K562 (cell line): ENCODE measurements around the gene S100A10. TPM values are rescaled to one million over a fixed set of nuclear protein-coding genes. Genes with fewer than 3 reads are reported as not detected.
A peak's percentile ranks its signal among the peaks of the same experiment; 100 is the strongest.

ENCODE experiments used
- C11orf30 ChIP-seq: fragments of 450-650 bp; IDR thresholded peaks from 2 replicates; pipeline ENCODE4 v1.6.1; 2016; ENCODE audit warnings: low read depth, mild to moderate bottlenecking
- CBFA2T3 ChIP-seq: fragments of 450-650 bp; IDR thresholded peaks from 2 replicates; pipeline ENCODE4 v1.6.1; 2017
- CC2D1A ChIP-seq: fragments of 450-650 bp; IDR thresholded peaks from 2 replicates; pipeline ENCODE4 v1.6.1; 2017; ENCODE audit warnings: mild to moderate bottlenecking
- CGGBP1 ChIP-seq: fragments of 250-450 bp; sonication (Bioruptor Pico); IDR thresholded peaks from 2 replicates; pipeline ENCODE4 v1.9.0; 2021; ENCODE audit warnings: mild to moderate bottlenecking
- CREB1 ChIP-seq, 2 experiments: sonication (generic) in 1 of 2; formaldehyde crosslinking in 1 of 2; IDR thresholded peaks; 2 replicates each; pipeline versions ENCODE4 v1.6.1 to v1.8.0; 2012 to 2022; ENCODE audit warnings: inconsistent platforms in 1 of 2, mild to moderate bottlenecking in 1 of 2, missing genetic modification reagents in 1 of 2, moderate library complexity in 1 of 2
- CTCFL ChIP-seq: IDR thresholded peaks from 2 replicates; pipeline ENCODE4 v1.6.1; 2011; ENCODE audit warnings: borderline replicate concordance, low read depth, mild to moderate bottlenecking, moderate library complexity, low read length; ENCODE audit not compliant: insufficient read depth, poor library complexity, severe bottlenecking
- DEAF1 ChIP-seq: fragments of 450-650 bp; formaldehyde crosslinking; IDR thresholded peaks from 2 replicates; pipeline ENCODE4 v1.4.0; 2020; ENCODE audit warnings: mild to moderate bottlenecking, moderate library complexity
- E2F5 ChIP-seq: sonication (generic); formaldehyde crosslinking; IDR thresholded peaks from 2 replicates; pipeline ENCODE4 v1.8.0; 2022; ENCODE audit warnings: mild to moderate bottlenecking, missing genetic modification reagents
- FIP1L1 ChIP-seq: fragments of 200-400 bp; formaldehyde crosslinking; IDR thresholded peaks from 2 replicates; pipeline ENCODE4 v1.6.1; 2018; ENCODE audit warnings: mild to moderate bottlenecking, low read depth, low read length; ENCODE audit not compliant: poor library complexity, severe bottlenecking
- GABPB1 ChIP-seq: sonication (generic); formaldehyde crosslinking; IDR thresholded peaks from 2 replicates; pipeline ENCODE4 v1.8.0; 2022; ENCODE audit warnings: mild to moderate bottlenecking, missing genetic modification reagents
- HDAC3 ChIP-seq: fragments of 450-650 bp; IDR thresholded peaks from 2 replicates; pipeline ENCODE4 v1.6.1; 2018; ENCODE audit warnings: borderline replicate concordance, mild to moderate bottlenecking, moderate library complexity; ENCODE audit not compliant: partially characterized antibody
- KDM1A ChIP-seq, 2 experiments: fragments of 450-650 bp; IDR thresholded peaks; 2 replicates each; pipeline ENCODE4 v1.6.1; 2016; ENCODE audit warnings: mild to moderate bottlenecking in 2 of 2
- MBD2 ChIP-seq: sonication (generic); IDR thresholded peaks from 2 replicates; pipeline ENCODE4 v1.6.1; 2016; ENCODE audit warnings: low read depth, borderline replicate concordance
- MED1 ChIP-seq: sonication (generic); formaldehyde crosslinking; IDR thresholded peaks from 2 replicates; pipeline ENCODE4 v1.8.1; 2023; ENCODE audit warnings: missing genetic modification reagents, borderline replicate concordance
- PRPF4 ChIP-seq: fragments of 200-400 bp; formaldehyde crosslinking; IDR thresholded peaks from one replicate; pipeline ENCODE4 v1.6.1; 2017; ENCODE audit warnings: low read length, low read depth, mild to moderate bottlenecking; ENCODE audit not compliant: insufficient read depth, poor library complexity, severe bottlenecking
- RCOR1 ChIP-seq, 2 experiments: IDR thresholded peaks; 2 replicates each; pipeline ENCODE4 v1.6.1; 2012; ENCODE audit warnings: low read depth in 2 of 2, low read length in 2 of 2, borderline replicate concordance in 1 of 2, improper control_type of control experiment in 1 of 2
- UBTF ChIP-seq, 2 experiments: IDR thresholded peaks; 2 replicates each; pipeline ENCODE4 v1.6.1; 2012; ENCODE audit warnings: improper control_type of control experiment in 2 of 2, low read depth in 2 of 2, low read length in 2 of 2, borderline replicate concordance in 1 of 2
- ZNF551 ChIP-seq: fragments of 250-450 bp; sonication (Bioruptor Pico); IDR thresholded peaks from 2 replicates; pipeline ENCODE4 v1.5.0; 2021; ENCODE audit warnings: mild to moderate bottlenecking, moderate library complexity
- ZZZ3 ChIP-seq: fragments of 450-650 bp; IDR thresholded peaks from 2 replicates; pipeline ENCODE4 v1.6.1; 2016; ENCODE audit warnings: antibody characterized with exemption, mild to moderate bottlenecking, moderate library complexity
- polyA plus RNA-seq, 8 experiments: library from polyadenylated mRNA; depleted of rRNA in 4 of 8; stranded (reverse) in 5 of 8; unstranded in 3 of 8; fragments of >200 nt; fragmentation: Nextera tagmentation in 2 of 8; fragmentation: Illumina TruSeq in 1 of 8; extraction: Ambion mirVana in 2 of 8; extraction: Trizol in 1 of 8; gene quantifications; 2 replicates each; pipeline versions ENCODE4 v1.2.1 to v1.2.3, GENCODE V29; 2011 to 2014; ENCODE audit warnings: inconsistent platforms in 1 of 8, missing spikeins in 1 of 8
- total RNA-seq, 7 experiments: library from RNA; depleted of rRNA in 6 of 7; stranded (reverse); fragments of >200 nt in 6 of 7; fragmentation: Illumina TruSeq in 2 of 7; extraction: Trizol in 2 of 7; gene quantifications; 2 replicates each; pipeline versions ENCODE4 v1.2.1 to v1.2.3, GENCODE V29; 2011 to 2021; ENCODE audit warnings: low replicate concordance in 1 of 7

Gene S100A10
- total and polyA plus RNA-seq, 9 of the 15 experiments (the other 6 are each of a cell fraction or from before 2014, with no cell fraction given) = 0.32 to 1.6 (median 0.50) TPM; not detected in 3

GRCh38 chr1:151988405-151988923, 5.2 kb downstream of the S100A10 start (continued):
- TF ChIP-seq FIP1L1 (no peak), PRPF4 (no peak), ZZZ3 (no peak), E2F5 (CRISPR knock-in tag) (no peak), CREB1 (IDR thresholded peaks at IDR 0.05) (peak; percentile 15; the same call in 1 of the 2 replicates), CREB1 (CRISPR knock-in tag; IDR thresholded peaks at IDR 0.05) (no peak), KDM1A (IDR thresholded peaks at IDR 0.05) (peak; percentile 100), DEAF1 (CRISPR knock-in tag) (no peak), UBTF (IDR thresholded peaks at IDR 0.05; ENCODE audit: borderline replicate concordance in 1 of 2, low read depth in 2 of 2, low read length in 2 of 2) (no peak), CBFA2T3 (peak; percentile 96), MBD2 (0 out of 2 replicates have a peak, but pooled peaks have one; percentile 26), MED1 (CRISPR knock-in tag) (no peak), CTCFL (no peak), CC2D1A (0 out of 2 replicates have a peak, but pooled peaks have one; percentile 16), GABPB1 (no peak), ZNF551 (CRISPR knock-in tag) (no peak), C11orf30 (no peak), HDAC3 (peak; percentile 77), CGGBP1 (CRISPR knock-in tag) (no peak), RCOR1 (IDR thresholded peaks at IDR 0.05; ENCODE audit: borderline replicate concordance in 1 of 2, low read depth in 2 of 2, low read length in 2 of 2) (peak; percentile 98 to 99)
